PC-3 (cell line): ENCODE results near the gene CLIP1. TPM values are rescaled to one million over a fixed set of nuclear protein-coding genes. Genes with fewer than 3 reads are reported as not detected.

Source experiments
- ATAC-seq: fragments of 200-7000 bp; cut with Tn5 transposase; 2 replicates; pipeline ENCODE4 v1.9.1; 2020; ENCODE audit warnings: mild to moderate bottlenecking, moderate library complexity
- BruUV-seq: library from RNA; stranded (reverse); fragments of 400-500 nt; replicated peaks from 2 replicates; lab custom pipeline; 2021; lab: Mats Ljungman, UMichigan
- CTCF ChIA-PET: fragments of 300-600 bp; sonication (Branson Sonifier 250); formaldehyde crosslinking; loops from one replicate; lab custom pipeline; 2022; ENCODE audit warnings: antibody characterized with exemption; lab: Charles Lee
- POLR2A ChIA-PET: fragments of 300-600 bp; sonication (Branson Sonifier 250); formaldehyde crosslinking; loops from one replicate; lab custom pipeline; 2022; ENCODE audit warnings: antibody characterized with exemption; ENCODE audit not compliant: unreplicated experiment; lab: Charles Lee
- DNase-seq: peaks from one replicate; pipeline ENCODE4 v3.0.0-alpha.2; 2015
- H2AFZ ChIP-seq: fragments of 300-600 bp; sonication (generic); 2 replicates; pipeline ENCODE4 v1.6.0; 2016; ENCODE audit warnings: antibody characterized with exemption, low read length
- H3F3A ChIP-seq: fragments of 300-600 bp; sonication (generic); one replicate; pipeline ENCODE4 v1.6.0; 2017; ENCODE audit warnings: antibody characterized with exemption, low read length, control low read depth, mild to moderate bottlenecking; ENCODE audit not compliant: unreplicated experiment
- H3K27ac ChIP-seq: fragments of 300-600 bp; sonication (generic); 2 replicates; pipeline ENCODE4 v1.5.1; 2016; ENCODE audit warnings: mild to moderate bottlenecking, low read length
- H3K27me3 ChIP-seq: fragments of 300-600 bp; sonication (generic); 2 replicates; pipeline ENCODE4 v1.6.1; 2016; ENCODE audit warnings: low read length, mixed read lengths
- H3K36me3 ChIP-seq: fragments of 300-600 bp; sonication (generic); 2 replicates; pipeline ENCODE4 v1.6.1; 2016; ENCODE audit warnings: low read depth, mixed run types, low read length, mixed read lengths
- H3K4me1 ChIP-seq: fragments of 300-600 bp; sonication (generic); 2 replicates; pipeline ENCODE4 v1.5.1; 2016; ENCODE audit warnings: low read length; ENCODE audit not compliant: insufficient read depth
- H3K4me2 ChIP-seq: fragments of 300-600 bp; sonication (generic); 2 replicates; pipeline ENCODE4 v1.6.0; 2016; ENCODE audit warnings: low read length
- H3K4me3 ChIP-seq: fragments of 300-600 bp; sonication (generic); 2 replicates; pipeline ENCODE4 v1.5.1; 2016; ENCODE audit warnings: mild to moderate bottlenecking, low read length, mixed read lengths
- H3K79me2 ChIP-seq: fragments of 300-600 bp; sonication (generic); 2 replicates; pipeline ENCODE4 v1.6.1; 2017; ENCODE audit warnings: low read length, mixed read lengths
- H3K9ac ChIP-seq: fragments of 300-600 bp; sonication (generic); 2 replicates; pipeline ENCODE4 v1.6.0; 2016; ENCODE audit warnings: mild to moderate bottlenecking, low read length
- H3K9me2 ChIP-seq: fragments of 300-600 bp; sonication (generic); replicated peaks from 2 replicates; pipeline ENCODE4 v1.6.1; 2016; ENCODE audit warnings: mixed run types, low read length, mixed read lengths
- H3K9me3 ChIP-seq: fragments of 300-600 bp; sonication (generic); 2 replicates; pipeline ENCODE4 v1.6.1; 2016; ENCODE audit warnings: low read length, mixed read lengths
- H4K20me1 ChIP-seq: fragments of 300-600 bp; sonication (generic); 2 replicates; pipeline ENCODE4 v1.6.1; 2016; ENCODE audit warnings: low read length, mixed read lengths
- CTCF ChIP-seq: fragments of 300-600 bp; sonication (generic); conservative IDR thresholded peaks from 2 replicates; pipeline ENCODE4 v1.5.1; 2017; ENCODE audit warnings: antibody characterized with exemption, low read depth, mild to moderate bottlenecking, low read length
- EZH2 ChIP-seq: fragments of 300-600 bp; sonication (generic); IDR thresholded peaks from one replicate; pipeline ENCODE4 v1.6.1; 2017; ENCODE audit warnings: antibody characterized with exemption, mild to moderate bottlenecking, low read length; ENCODE audit not compliant: unreplicated experiment
- EZH2phosphoT487 ChIP-seq: fragments of 300-600 bp; sonication (generic); IDR thresholded peaks from 2 replicates; pipeline ENCODE4 v1.6.1; 2018; ENCODE audit warnings: mild to moderate bottlenecking, antibody characterized with exemption, low read length, borderline replicate concordance
- intact Hi-C: fragments of 100-400 bp; cut with micrococcal nuclease; formaldehyde crosslinking; loops from 2 replicates; pipeline ENCODE4 v1.9.0; 2023
- total RNA-seq: library from RNA; depleted of rRNA; stranded (reverse); fragments of >200 nt; gene quantifications from 2 replicates; pipeline ENCODE4 v1.2.3, GENCODE V29; 2014

CLIP1 gene
- total RNA-seq, 1 experiment from 2014 or later, result 46.4 TPM

- ATAC-seq, result peak; percentile 91
- DNase-seq, result peak; percentile 82
- POLR2A ChIA-PET, result interaction anchor here (0.7 kb wide), 2 partner anchors 11 to 14 kb away, joined by 3 to 6 read pairs; no protein-coding TSS in a partner anchor
- no peaks in the 10 kb centered on the region for H3K79me2 ChIP-seq
- CTCF ChIA-PET, result no interaction called here
- no peaks in the 10 kb centered on the region for H3K27me3 ChIP-seq
- no peak overlapping the region for H2AFZ ChIP-seq
- 0 out of 2 replicates have a peak, but pooled peaks cover 4% of the 10 kb centered on the region for H4K20me1 ChIP-seq
- TF ChIP-seq CTCF (no peak), EZH2 (no peak), EZH2phosphoT487 (no peak)
- no peaks in the 10 kb centered on the region for H3K9me3 ChIP-seq
- no TSS peak for BruUV-seq
- H3K9me2 ChIP-seq, result no peaks in the 10 kb centered on the region
- H3K27ac ChIP-seq, result peak overlapping the region; percentile 58
- peak overlapping the region; percentile 20; the same call in 1 of the 2 replicates for H3K9ac ChIP-seq
- H3K36me3 ChIP-seq, result peaks cover 32% of the 10 kb centered on the region
- H3K4me3 ChIP-seq, result no peak overlapping the region
- intact Hi-C loops, result no loop called here
- H3K4me1 ChIP-seq, result peaks cover 27% of the 10 kb centered on the region
- H3K4me2 ChIP-seq, result peak overlapping the region; percentile 16
- peaks cover 11% of the 10 kb centered on the region for H3F3A ChIP-seq
These were observed 103.6 kb downstream of the CLIP1 start for GRCh38 chr12:122318607-122319605.

- no peak overlapping the region for H3K27ac ChIP-seq
- DNase-seq (no peak), ATAC-seq (no peak)
- H3K4me3 ChIP-seq, result no peak overlapping the region
- TF ChIP-seq EZH2phosphoT487, result no peak
- TF ChIP-seq CTCF, result no peak
- TF ChIP-seq EZH2, result no peak
- no peak overlapping the region for H3K4me2 ChIP-seq
- intact Hi-C loops, result no loop called here
- H3K4me1 ChIP-seq, result no peaks in the 10 kb centered on the region
- no peaks in the 10 kb centered on the region for H4K20me1 ChIP-seq
- no peaks in the 10 kb centered on the region for H3F3A ChIP-seq
- CTCF ChIA-PET, result no interaction called here
- peaks cover 55% of the 10 kb centered on the region for H3K36me3 ChIP-seq
- H3K9ac ChIP-seq, result no peak overlapping the region
- no peak overlapping the region for H2AFZ ChIP-seq
- no peaks in the 10 kb centered on the region for H3K27me3 ChIP-seq
- no peaks in the 10 kb centered on the region for H3K79me2 ChIP-seq
- H3K9me3 ChIP-seq, result no peaks in the 10 kb centered on the region
- no TSS peak for BruUV-seq
- H3K9me2 ChIP-seq, result no peaks in the 10 kb centered on the region
- POLR2A ChIA-PET, result no interaction called here
These were observed 109.5 kb downstream of the CLIP1 start for GRCh38 chr12:122312926-122313325.
